Neutrophil (primary cell): ENCODE data around the gene WDR77.

Source experiments
- H3K27ac ChIP-seq: fragments of 200-600 bp; sonication (generic); 2 replicates; pipeline ENCODE4 v1.5.1; 2016; ENCODE audit warnings: mild to moderate bottlenecking, moderate library complexity
- H3K27me3 ChIP-seq: fragments of 200-600 bp; sonication (generic); 2 replicates; pipeline ENCODE4 v1.6.0; 2016; ENCODE audit warnings: mild to moderate bottlenecking
- H3K36me3 ChIP-seq: fragments of 200-600 bp; sonication (generic); 2 replicates; pipeline ENCODE4 v1.5.1; 2017
- H3K4me1 ChIP-seq, 2 experiments: fragments of 200-600 bp in 1 of 2; sonication (generic) in 1 of 2; 1 replicate in 1 of 2; 2 replicates in 1 of 2; pipeline versions ENCODE4 v1.5.1 to v1.6.1; 2013 to 2016; ENCODE audit warnings: low read depth in 1 of 2, low read length in 1 of 2, mild to moderate bottlenecking in 1 of 2, moderate library complexity in 1 of 2; ENCODE audit not compliant: control insufficient read depth in 1 of 2, insufficient read depth in 1 of 2
- H3K4me3 ChIP-seq, 2 experiments: fragments of 200-600 bp in 1 of 2; sonication (generic) in 1 of 2; 1 replicate in 1 of 2; 2 replicates in 1 of 2; pipeline ENCODE4 v1.5.1; 2013 to 2016; ENCODE audit warnings: low read depth in 1 of 2, low read length in 1 of 2, mild to moderate bottlenecking in 1 of 2, moderate library complexity in 1 of 2
- H3K9me3 ChIP-seq: fragments of 200-600 bp; sonication (generic); 2 replicates; pipeline ENCODE4 v1.5.1; 2016
- CTCF ChIP-seq: fragments of 200-600 bp; sonication (generic); IDR thresholded peaks from 2 replicates; pipeline ENCODE4 v1.5.1; 2016; ENCODE audit warnings: antibody characterized with exemption

The WDR77 gene

GRCh38 chr1:111448918-111449702, at the start of gene WDR77, which contains the start of gene ATP5PB:
Gene WDR77 (minus strand): TSS chr1:111449256. CDS start chr1:111449169, 87 bp downstream.
Gene ATP5PB (plus strand): TSS chr1:111449464. CDS start chr1:111449542, 78 bp downstream.
- peak within 1 kb of the TSS; percentile 89 for H3K27ac ChIP-seq
- no peaks in the 10 kb centered on the region for H3K9me3 ChIP-seq
- H3K4me3 ChIP-seq: peak within 1 kb of the TSS; percentile 89 to 93
- H3K4me1 ChIP-seq: peaks cover 21 to 32% of the 10 kb centered on the region in 2 experiments
- peaks cover 21% of the 10 kb centered on the region for H3K36me3 ChIP-seq
- H3K27me3 ChIP-seq: no peaks in the 10 kb centered on the region
- TF ChIP-seq CTCF: peak; percentile 23

GRCh38 chr1:111497592-111497991, 48.5 kb upstream of the WDR77 start:
- Histone ChIP-seq H3K4me1 (peaks cover 0 to under 1% of the 10 kb centered on the region in 2 experiments), H3K4me3 (no peak overlapping the region), H3K27me3 (no peaks in the 10 kb centered on the region), H3K36me3 (no peaks in the 10 kb centered on the region), H3K9me3 (no peaks in the 10 kb centered on the region), H3K27ac (no peak overlapping the region)
- TF ChIP-seq CTCF: no peak

- H3K4me1 ChIP-seq: peaks cover 2 to 9% of the 10 kb centered on the region in 2 experiments
- H3K36me3 ChIP-seq: no peaks in the 10 kb centered on the region
- no peaks in the 10 kb centered on the region for H3K9me3 ChIP-seq
- no peak for TF ChIP-seq CTCF
- H3K4me3 ChIP-seq: no peak overlapping the region
- H3K27me3 ChIP-seq: no peaks in the 10 kb centered on the region
- H3K27ac ChIP-seq: no peak overlapping the region
Observed at GRCh38 chr1:111496398-111496797, 47.3 kb upstream of the WDR77 start.

GRCh38 chr1:111491070-111491469, 42.0 kb upstream of the WDR77 start:
- Histone ChIP-seq H3K36me3 (no peaks in the 10 kb centered on the region), H3K4me3 (no peak overlapping the region), H3K27ac (peak overlapping the region; percentile 90), H3K4me1 (peaks cover 47 to 49% of the 10 kb centered on the region in 2 experiments), H3K9me3 (no peaks in the 10 kb centered on the region), H3K27me3 (no peaks in the 10 kb centered on the region)
- no peak for TF ChIP-seq CTCF

GRCh38 chr1:111490220-111490619, 41.2 kb upstream of the WDR77 start:
- no peak for TF ChIP-seq CTCF
- Histone ChIP-seq H3K4me3 (peak overlapping the region in 1 of 2 experiments; percentile 33), H3K36me3 (no peaks in the 10 kb centered on the region), H3K27me3 (no peaks in the 10 kb centered on the region), H3K9me3 (no peaks in the 10 kb centered on the region), H3K4me1 (peaks cover 47 to 49% of the 10 kb centered on the region in 2 experiments), H3K27ac (peak overlapping the region; percentile 90)
